Neuronal stem cell (in vitro differentiated cells): ENCODE data around the gene PKNOX2. TPM values are rescaled to one million over a fixed set of nuclear protein-coding genes. Genes with fewer than 3 reads are reported as not detected.

ENCODE experiments used
- DNase-seq: peaks from one replicate; pipeline ENCODE4 v3.0.0-alpha.2; 2013; ENCODE audit warnings: low spot score
- H2AFZ ChIP-seq: one replicate; pipeline ENCODE4 v1.6.1; 2013; ENCODE audit warnings: mild to moderate bottlenecking, low read length, inconsistent platforms
- H2AK5ac ChIP-seq: 2 replicates; pipeline ENCODE4 v1.6.1; 2013; ENCODE audit warnings: low read depth, mild to moderate bottlenecking, inconsistent platforms, low read length, moderate library complexity, mixed read lengths
- H2BK120ac ChIP-seq: 2 replicates; pipeline ENCODE4 v1.6.1; 2013; ENCODE audit warnings: low read depth, mild to moderate bottlenecking, inconsistent platforms, low read length, moderate library complexity, mixed read lengths
- H2BK12ac ChIP-seq: one replicate; pipeline ENCODE4 v1.6.1; 2013; ENCODE audit warnings: low read length, inconsistent platforms
- H2BK15ac ChIP-seq: 2 replicates; pipeline ENCODE4 v1.6.1; 2013; ENCODE audit warnings: mild to moderate bottlenecking, low read length, inconsistent platforms, mixed read lengths
- H2BK5ac ChIP-seq: one replicate; pipeline ENCODE4 v1.6.1; 2013; ENCODE audit warnings: inconsistent platforms, mild to moderate bottlenecking, low read length, moderate library complexity
- H3K14ac ChIP-seq: one replicate; pipeline ENCODE4 v1.6.1; 2013; ENCODE audit warnings: low read length, inconsistent platforms
- H3K18ac ChIP-seq: 2 replicates; pipeline ENCODE4 v1.6.1; 2013; ENCODE audit warnings: low read length, inconsistent platforms
- H3K23ac ChIP-seq: 2 replicates; pipeline ENCODE4 v1.6.1; 2013; ENCODE audit warnings: low read depth, mild to moderate bottlenecking, mixed read lengths, low read length, inconsistent platforms; ENCODE audit not compliant: poor library complexity
- H3K27ac ChIP-seq: replicated peaks from 3 replicates; pipeline ENCODE4 v1.5.1; 2013; ENCODE audit warnings: low read length, inconsistent platforms
- H3K27me3 ChIP-seq, 3 experiments: 2 replicates each; pipeline ENCODE4 v1.6.1; 2013; ENCODE audit warnings: low read length in 3 of 3, mild to moderate bottlenecking in 2 of 3, inconsistent platforms in 1 of 3, low read depth in 1 of 3, mixed read lengths in 1 of 3, moderate library complexity in 1 of 3; ENCODE audit not compliant: control insufficient read depth in 3 of 3, insufficient read depth in 3 of 3
- H3K36me3 ChIP-seq, 2 donors: replicated peaks in 1 of 2; 2 replicates each; pipeline ENCODE4 v1.6.1; 2013; ENCODE audit warnings: low read length in 2 of 2; ENCODE audit not compliant: control insufficient read depth in 2 of 2, insufficient read depth in 2 of 2
- H3K4ac ChIP-seq: 2 replicates; pipeline ENCODE4 v1.6.1; 2013; ENCODE audit warnings: inconsistent platforms, mild to moderate bottlenecking, low read length, moderate library complexity
- H3K4me1 ChIP-seq, 2 donors: 1 replicate in 1 of 2; 2 replicates in 1 of 2; pipeline ENCODE4 v1.6.1; 2013; ENCODE audit warnings: low read length in 2 of 2, low read depth in 1 of 2; ENCODE audit not compliant: control insufficient read depth in 2 of 2, insufficient read depth in 1 of 2
- H3K4me2 ChIP-seq: one replicate; pipeline ENCODE4 v1.6.1; 2013; ENCODE audit warnings: mild to moderate bottlenecking, low read length, inconsistent platforms; ENCODE audit not compliant: insufficient read depth, poor library complexity, severe bottlenecking
- H3K4me3 ChIP-seq, 2 donors: 2 replicates each; pipeline ENCODE4 v1.5.1; 2013; ENCODE audit warnings: low read length in 2 of 2, mild to moderate bottlenecking in 2 of 2, inconsistent platforms in 1 of 2, moderate library complexity in 1 of 2
- H3K79me1 ChIP-seq: one replicate; pipeline ENCODE4 v1.6.1; 2013; ENCODE audit warnings: low read depth, mild to moderate bottlenecking, inconsistent platforms, low read length, moderate library complexity
- H3K9ac ChIP-seq: one replicate; pipeline ENCODE4 v1.6.1; 2013; ENCODE audit warnings: mild to moderate bottlenecking, low read depth, low read length, inconsistent platforms; ENCODE audit not compliant: poor library complexity
- H3K9me3 ChIP-seq, 2 donors: replicated peaks in 1 of 2; 2 replicates each; pipeline versions ENCODE3 to v1.6.1; 2013; ENCODE audit warnings: low read length in 2 of 2, mild to moderate bottlenecking in 2 of 2, inconsistent platforms in 1 of 2, low read depth in 1 of 2, mixed read lengths in 1 of 2, moderate library complexity in 1 of 2; ENCODE audit not compliant: control insufficient read depth in 2 of 2, insufficient read depth in 1 of 2
- H4K8ac ChIP-seq: one replicate; pipeline ENCODE4 v1.6.1; 2013; ENCODE audit warnings: low read depth, mild to moderate bottlenecking, inconsistent platforms, low read length, moderate library complexity
- H4K91ac ChIP-seq: one replicate; pipeline ENCODE4 v1.6.1; 2013; ENCODE audit warnings: low read length, low read depth, mild to moderate bottlenecking, inconsistent platforms; ENCODE audit not compliant: poor library complexity
- WGBS, 2 donors: extraction: QIAGEN DNeasy Blood & Tissue Kit; methylation state at CpG; one replicate each; pipeline ENCODE4 v1.1.7; 2013; ENCODE audit warnings: missing lambda C conversion rate in 2 of 2, mixed read lengths in 1 of 2; ENCODE audit not compliant: insufficient read length in 2 of 2, insufficient replicate concordance in 1 of 2; ENCODE audit errors: extremely low coverage in 2 of 2; 5-methylcytosine and 5-hydroxymethylcytosine counted together
- small RNA-seq: library from polyadenylated mRNA; stranded (forward); fragments of <200 nt; extraction: miRNeasy Mini kit (QIAGEN cat#:217004); gene quantifications from one replicate; pipeline ENCODE3, GENCODE V24; 2013; ENCODE audit not compliant: insufficient read depth

PKNOX2 gene

GRCh38 chr11:125479137-125479536 is 314.6 kb downstream of the PKNOX2 start:
- H3K4me2 ChIP-seq, result no peak overlapping the region
- WGBS, 2 donors, result no CpG with 5 or more reads among the region's 3 CpGs
- no peak overlapping the region for H2BK15ac ChIP-seq
- peaks cover 3 to 10% of the 10 kb centered on the region in 2 donors for H3K4me1 ChIP-seq
- H3K9me3 ChIP-seq, result no peaks in the 10 kb centered on the region
- no peak overlapping the region for H2BK12ac ChIP-seq
- no peak overlapping the region for H3K9ac ChIP-seq
- H2BK5ac ChIP-seq, result no peak overlapping the region
- no peak overlapping the region for H2BK120ac ChIP-seq
- H3K79me1 ChIP-seq, result no peaks in the 10 kb centered on the region
- no peak overlapping the region for H4K8ac ChIP-seq
- H2AFZ ChIP-seq, result no peak overlapping the region
- H3K4me3 ChIP-seq, result no peak overlapping the region
- no peak overlapping the region for H3K14ac ChIP-seq
- H3K4ac ChIP-seq, result no peak overlapping the region
- no peak overlapping the region for H3K23ac ChIP-seq
- DNase-seq, result no peak
- no peaks in the 10 kb centered on the region for H3K27me3 ChIP-seq
- H3K18ac ChIP-seq, result no peak overlapping the region
- H3K36me3 ChIP-seq, result peaks cover 0 to 70% of the 10 kb centered on the region in 2 donors
- no peak overlapping the region for H3K27ac ChIP-seq
- no peak overlapping the region for H2AK5ac ChIP-seq
- H4K91ac ChIP-seq, result no peak overlapping the region

GRCh38 chr11:125481531-125481930 is 317.0 kb downstream of the PKNOX2 start:
- H2BK12ac ChIP-seq, result no peak overlapping the region
- H3K9ac ChIP-seq, result no peak overlapping the region
- H2AK5ac ChIP-seq, result no peak overlapping the region
- no peak overlapping the region for H2AFZ ChIP-seq
- H2BK5ac ChIP-seq, result no peak overlapping the region
- peaks cover 4 to 10% of the 10 kb centered on the region in 2 donors for H3K4me1 ChIP-seq
- H2BK15ac ChIP-seq, result no peak overlapping the region
- no peak overlapping the region for H4K8ac ChIP-seq
- no peak overlapping the region for H3K4me2 ChIP-seq
- H3K27me3 ChIP-seq, result no peaks in the 10 kb centered on the region
- H3K9me3 ChIP-seq, result no peaks in the 10 kb centered on the region
- H3K4ac ChIP-seq, result no peak overlapping the region
- H4K91ac ChIP-seq, result no peak overlapping the region
- no peak overlapping the region for H3K14ac ChIP-seq
- no peak overlapping the region for H3K18ac ChIP-seq
- DNase-seq, result no peak
- no peak overlapping the region for H3K23ac ChIP-seq
- no peak overlapping the region for H3K4me3 ChIP-seq
- no peak overlapping the region for H2BK120ac ChIP-seq
- peaks cover 9 to 81% of the 10 kb centered on the region in 2 donors for H3K36me3 ChIP-seq
- no CpG with 5 or more reads among the region's 3 CpGs for WGBS, 2 donors
- H3K79me1 ChIP-seq, result no peaks in the 10 kb centered on the region
- H3K27ac ChIP-seq, result peak overlapping the region; percentile 25

Small RNA genes lying within 50 kb of the gene (small RNA-seq; reads per million reads assigned to genes)
- not detected for gene RNU6-321P
